A549 (cell line): ENCODE measurements around the gene PSG7.
"Not testable (repeated sequence)": the region's sequence is repeated elsewhere in the genome, so short reads cannot be mapped to it uniquely, and the experiment has no call there.

ENCODE experiments used
- CBX2 ChIP-seq: fragments of 200-600 bp; sonication (generic); IDR thresholded peaks from 2 replicates; pipeline ENCODE4 v1.6.1; 2016; ENCODE audit warnings: low read depth, mild to moderate bottlenecking, borderline replicate concordance
- CTCF ChIP-seq: fragments of >200 bp; sonication (Bioruptor Twin); formaldehyde crosslinking; IDR thresholded peaks from 3 replicates; pipeline ENCODE4 v1.5.1; 2016
- EP300 ChIP-seq, 2 experiments: fragments of >200 bp; sonication (Bioruptor Twin); formaldehyde crosslinking; IDR thresholded peaks; 2 replicates in 1 of 2; 3 replicates in 1 of 2; pipeline ENCODE4 v1.6.1; 2016 to 2017
- ESRRA ChIP-seq: fragments of 150-350 bp; IDR thresholded peaks from 2 replicates; pipeline ENCODE4 v1.6.1; 2014; ENCODE audit warnings: mild to moderate bottlenecking, low read length, borderline replicate concordance
- HDAC2 ChIP-seq: fragments of 200-600 bp; sonication (generic); IDR thresholded peaks from 2 replicates; pipeline ENCODE4 v1.6.1; 2016
- KDM1A ChIP-seq: fragments of 200-600 bp; sonication (generic); IDR thresholded peaks from 2 replicates; pipeline ENCODE4 v1.6.1; 2016; ENCODE audit warnings: low read depth, mild to moderate bottlenecking
- MYC ChIP-seq: IDR thresholded peaks from 2 replicates; pipeline ENCODE4 v1.6.1; 2012; ENCODE audit warnings: mild to moderate bottlenecking, inconsistent platforms, low read length, improper control_type of control experiment, borderline replicate concordance
- NFE2L2 ChIP-seq: fragments of 150-350 bp; conservative IDR thresholded peaks from 2 replicates; pipeline ENCODE4 v1.6.1; 2014; ENCODE audit warnings: low read length
- POLR2A ChIP-seq: IDR thresholded peaks from 2 replicates; pipeline ENCODE4 v1.6.1; 2012; ENCODE audit warnings: mild to moderate bottlenecking, low read length
- POLR2AphosphoS2 ChIP-seq: conservative IDR thresholded peaks from 2 replicates; pipeline ENCODE4 v1.6.1; 2012; ENCODE audit warnings: low read length, improper control_type of control experiment, inconsistent platforms
- SMC3 ChIP-seq: fragments of >200 bp; sonication (Bioruptor Twin); formaldehyde crosslinking; IDR thresholded peaks from 3 replicates; pipeline ENCODE4 v1.6.1; 2018; ENCODE audit warnings: inconsistent platforms
- SREBF2 ChIP-seq: fragments of 450-650 bp; IDR thresholded peaks from 2 replicates; pipeline ENCODE4 v1.6.1; 2014; ENCODE audit warnings: mild to moderate bottlenecking, moderate library complexity
- USF2 ChIP-seq: fragments of 450-650 bp; IDR thresholded peaks from 2 replicates; pipeline ENCODE4 v1.6.1; 2014; ENCODE audit warnings: antibody characterized with exemption

GRCh38 chr19:42887876-42888445 is 49.0 kb downstream of the PSG7 start:
- TF ChIP-seq CTCF; KDM1A; POLR2AphosphoS2; NFE2L2; SREBF2; POLR2A; HDAC2; USF2; SMC3; CBX2; EP300 (IDR thresholded peaks at IDR 0.05); ESRRA; MYC: not testable (repeated sequence)
